ENCODE results near the gene ARHGEF28.

GRCh38 chr5:73682176-73682575 lies 56.2 kb downstream of the ARHGEF28 start:
- TF ChIP-seq CTCF (IDR thresholded peaks at IDR 0.05) (no peak), POLR2A (IDR thresholded peaks at IDR 0.05) (no peak)
